Right lobe of liver (tissue), 4 donors: ENCODE measurements around the gene GABRR3.

Experiments used
- POLR2A ChIP-seq: fragments of 450-650 bp; IDR thresholded peaks from one replicate; pipeline ENCODE4 v1.6.1; 2017; ENCODE audit warnings: antibody characterized with exemption, mild to moderate bottlenecking
- TF ChIP-seq, protein P1 (sequence below), 4 donors: fragments of 200-600 bp in 3 of 4; fragments of 450-650 bp in 1 of 4; IDR thresholded peaks; one replicate each; pipeline versions ENCODE4 v1.5.1 to v1.8.0; 2016 to 2022; ENCODE audit warnings: antibody characterized with exemption in 4 of 4, mild to moderate bottlenecking in 2 of 4
- donor health status: DM: no; HTN: no; CAD: no.
- donor health status: DM: no; HTN: no; CAD: no.
- donor health status: DM: no; HTN: yes; CAD: no.

DNA sequence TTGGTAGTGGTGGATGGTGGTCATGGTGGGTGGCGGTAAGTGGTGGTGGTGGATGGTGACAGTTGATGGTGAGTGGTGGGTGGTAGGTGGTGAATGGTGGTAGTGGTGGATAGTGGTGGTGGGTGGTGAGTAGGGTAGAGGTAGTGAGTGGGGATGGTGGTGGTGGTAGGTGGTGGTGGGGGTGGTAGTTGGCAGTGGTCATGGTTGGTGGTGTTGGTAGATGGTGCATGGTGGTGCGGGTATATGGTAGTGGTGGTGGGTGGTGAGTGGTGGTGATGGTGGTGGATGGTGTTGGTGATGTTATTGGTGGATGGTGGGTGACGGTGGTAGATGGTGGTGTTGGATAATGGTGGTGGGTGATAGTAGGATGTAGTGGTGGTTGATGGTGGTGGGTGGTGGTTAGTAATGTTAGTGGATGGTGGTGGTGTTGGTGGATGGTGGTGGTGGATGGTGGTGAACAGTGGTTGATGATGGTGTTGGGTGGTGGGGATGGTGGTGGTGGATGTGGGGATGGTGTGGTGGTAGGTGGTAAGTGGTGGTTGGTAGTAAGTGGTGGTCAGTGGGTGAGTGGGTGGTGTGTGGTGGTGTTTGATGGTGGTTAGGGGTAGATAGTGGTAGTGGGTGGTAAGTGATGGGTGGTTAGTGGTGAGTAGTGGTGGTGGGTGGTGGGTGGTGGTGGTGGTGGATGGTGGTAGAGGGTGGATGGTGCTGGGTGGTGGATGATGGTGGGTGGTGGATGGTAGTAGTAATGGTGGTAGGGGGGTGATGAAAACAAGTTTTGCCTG, 46.1 kb downstream of the GABRR3 start:
- TF ChIP-seq, protein P1, sequence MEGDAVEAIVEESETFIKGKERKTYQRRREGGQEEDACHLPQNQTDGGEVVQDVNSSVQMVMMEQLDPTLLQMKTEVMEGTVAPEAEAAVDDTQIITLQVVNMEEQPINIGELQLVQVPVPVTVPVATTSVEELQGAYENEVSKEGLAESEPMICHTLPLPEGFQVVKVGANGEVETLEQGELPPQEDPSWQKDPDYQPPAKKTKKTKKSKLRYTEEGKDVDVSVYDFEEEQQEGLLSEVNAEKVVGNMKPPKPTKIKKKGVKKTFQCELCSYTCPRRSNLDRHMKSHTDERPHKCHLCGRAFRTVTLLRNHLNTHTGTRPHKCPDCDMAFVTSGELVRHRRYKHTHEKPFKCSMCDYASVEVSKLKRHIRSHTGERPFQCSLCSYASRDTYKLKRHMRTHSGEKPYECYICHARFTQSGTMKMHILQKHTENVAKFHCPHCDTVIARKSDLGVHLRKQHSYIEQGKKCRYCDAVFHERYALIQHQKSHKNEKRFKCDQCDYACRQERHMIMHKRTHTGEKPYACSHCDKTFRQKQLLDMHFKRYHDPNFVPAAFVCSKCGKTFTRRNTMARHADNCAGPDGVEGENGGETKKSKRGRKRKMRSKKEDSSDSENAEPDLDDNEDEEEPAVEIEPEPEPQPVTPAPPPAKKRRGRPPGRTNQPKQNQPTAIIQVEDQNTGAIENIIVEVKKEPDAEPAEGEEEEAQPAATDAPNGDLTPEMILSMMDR (IDR thresholded peaks at IDR 0.05): no peak
- no peak for TF ChIP-seq POLR2A
